Fibroblast of skin of left biceps (primary cell): ENCODE data around the gene NOB1.
A peak's percentile ranks its signal among the peaks of the same experiment; 100 is the strongest.

Experiments
- DNase-seq, 2 experiments: peaks; one replicate each; pipeline ENCODE4 v3.0.0-alpha.2; 2013; ENCODE audit warnings: low read depth in 2 of 2

Gene NOB1

DNA sequence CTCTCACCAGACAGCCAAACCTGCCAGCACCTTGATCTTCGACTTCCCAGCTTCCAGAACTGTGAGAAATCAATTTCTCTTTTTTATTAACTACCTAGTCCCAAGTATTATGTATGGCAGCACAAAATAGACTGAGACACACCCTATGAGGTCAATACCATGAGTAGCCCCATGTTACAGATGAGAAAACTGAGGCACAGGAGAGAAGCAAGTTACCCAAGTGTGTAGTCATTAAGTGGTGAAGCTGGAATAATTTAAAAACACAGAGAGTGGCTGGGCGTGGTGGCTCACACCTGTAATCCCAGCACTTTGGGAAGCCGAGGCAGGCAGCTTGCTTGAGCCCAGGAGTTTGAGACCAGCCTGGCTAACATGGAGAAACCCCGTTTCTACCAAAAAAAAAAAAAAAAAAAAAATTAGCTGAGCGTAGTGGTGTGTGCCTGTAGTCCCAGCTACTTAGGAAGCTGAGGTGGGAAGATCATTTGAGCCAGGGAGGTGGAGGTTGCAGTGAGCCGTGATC lies 33.2 kb downstream of the NOB1 start:
- DNase-seq = no peak

DNA sequence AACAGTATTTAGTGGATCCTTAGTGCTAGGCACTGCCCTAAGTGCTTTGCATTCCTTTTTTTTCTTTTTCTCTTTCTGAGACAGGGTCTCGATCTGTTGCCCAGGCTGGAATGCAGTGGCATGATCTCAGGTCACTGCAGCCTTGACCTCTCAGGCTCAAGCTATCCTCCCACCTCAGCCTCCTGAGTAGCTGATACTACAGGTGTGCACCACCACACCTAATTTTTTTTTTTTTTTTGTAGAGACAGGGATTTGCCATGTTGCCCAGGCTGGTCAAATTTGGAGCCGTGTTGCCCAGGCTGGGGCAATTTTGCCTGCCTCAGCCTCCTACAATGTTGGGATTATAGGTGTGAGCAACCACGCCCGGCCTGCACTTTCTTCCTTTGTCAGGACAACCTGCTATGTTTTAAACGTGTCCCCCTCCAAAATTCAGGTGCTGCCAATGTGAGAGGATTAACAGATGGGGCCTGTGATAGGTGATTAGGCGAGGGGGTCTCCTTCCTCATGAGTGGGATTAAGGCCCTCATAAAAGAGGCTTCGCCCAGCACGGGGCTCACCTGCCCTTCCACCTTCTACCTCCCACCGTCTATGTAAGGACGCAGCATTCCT lies 33.8 kb downstream of the NOB1 start:
- no peak for DNase-seq

DNA sequence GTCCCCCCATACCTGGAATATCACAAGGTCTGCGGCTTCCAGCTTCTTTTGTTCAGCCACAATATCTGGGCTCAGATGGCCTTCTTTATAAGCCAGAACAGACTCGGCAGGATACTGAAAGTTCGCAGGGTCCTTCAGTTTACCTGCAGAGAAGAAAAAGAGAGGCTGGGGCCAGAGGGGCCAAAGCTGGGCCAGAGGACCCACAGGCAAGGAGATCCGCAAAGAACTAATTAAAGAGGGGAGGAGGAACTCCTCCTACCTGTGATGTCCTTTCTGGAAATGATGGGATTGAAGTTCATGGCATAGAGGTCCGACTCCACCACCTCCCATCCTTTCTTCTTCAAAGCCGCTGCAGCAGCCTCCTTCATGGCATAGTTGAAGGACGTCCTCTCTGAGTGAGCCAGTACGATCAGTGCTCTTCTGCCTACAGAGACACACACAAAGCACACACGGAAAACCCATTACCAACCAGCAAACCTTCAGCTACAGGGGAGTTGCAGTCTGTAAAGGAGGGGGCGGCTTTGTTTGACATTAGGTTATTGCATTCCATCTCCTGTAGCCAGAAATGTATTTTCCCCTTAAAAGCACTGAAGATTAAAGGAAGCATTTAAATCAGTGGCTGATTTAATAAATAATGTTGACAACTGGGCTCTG lies 36.5 kb downstream of the NOB1 start:
- DNase-seq = no peak

DNA sequence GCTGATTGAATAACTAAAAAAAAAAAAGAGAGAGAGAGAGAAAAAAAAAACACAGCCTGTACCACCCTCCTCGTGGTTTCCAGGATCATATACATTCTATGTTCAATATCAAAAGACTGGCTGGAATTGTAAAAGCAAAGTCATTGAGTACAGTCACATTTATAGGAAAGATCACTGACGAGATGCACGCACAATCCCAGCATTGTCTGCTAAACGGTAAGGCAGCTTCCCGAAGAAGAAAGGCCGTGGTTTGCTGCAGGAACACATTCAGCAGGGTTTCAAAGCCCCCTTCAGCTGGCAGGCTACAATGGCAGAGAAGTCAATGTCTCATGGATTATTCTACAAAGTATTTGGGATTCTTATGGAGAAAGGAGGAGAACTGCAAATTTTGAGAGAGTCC lies 37.7 kb downstream of the NOB1 start:
- DNase-seq = no peak

DNA sequence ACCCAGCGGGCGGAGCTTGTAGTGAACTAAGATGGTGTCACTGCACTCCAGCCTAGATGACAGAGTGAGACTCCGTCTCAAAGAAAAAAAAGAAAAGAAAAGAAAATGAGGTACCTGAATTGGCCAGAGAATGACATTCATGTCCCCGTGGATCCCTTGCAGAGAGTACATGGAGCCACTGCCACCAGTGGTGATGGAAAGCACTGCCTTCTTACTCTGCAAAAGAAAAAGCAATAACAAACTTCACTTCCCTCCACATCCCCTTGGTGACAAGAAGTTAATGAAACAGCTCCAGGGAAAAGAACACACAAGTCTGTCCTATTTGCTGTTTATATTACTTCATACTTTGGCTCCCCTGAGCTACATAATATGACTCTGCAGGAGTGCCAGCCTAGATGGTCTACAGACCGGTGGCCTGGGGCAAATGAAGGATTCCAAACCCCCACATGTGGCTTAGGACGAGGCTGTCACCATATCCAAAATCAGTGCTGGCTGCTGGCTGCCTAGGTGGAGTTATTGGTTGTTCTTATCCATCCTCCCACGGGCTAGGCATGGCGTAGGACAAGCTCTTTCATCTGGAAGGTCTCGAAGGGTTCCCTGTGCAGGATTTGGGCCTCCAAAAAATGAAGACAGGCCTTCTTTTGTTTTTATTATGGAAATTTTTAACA lies 41.7 kb downstream of the NOB1 start:
- no peak for DNase-seq

DNA sequence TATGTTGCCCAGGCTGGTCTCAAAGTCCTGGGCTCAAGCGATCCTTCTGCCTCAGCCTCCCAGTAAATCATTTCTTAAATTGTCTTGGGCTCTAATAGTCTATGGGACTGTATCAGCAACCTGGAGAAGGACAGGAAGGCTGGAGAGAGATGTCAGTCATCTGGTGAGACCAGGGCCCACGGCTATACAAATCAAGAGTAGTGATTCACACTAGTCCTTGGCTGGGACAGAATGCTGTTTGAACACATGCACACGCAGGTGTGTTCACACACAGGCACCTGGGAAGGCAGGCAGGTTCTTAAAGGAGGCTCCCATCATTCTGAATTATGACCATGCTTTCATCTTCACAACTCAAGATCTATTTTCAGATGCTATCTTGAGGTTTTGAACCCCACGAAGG lies 42.4 kb downstream of the NOB1 start:
- DNase-seq = no peak

DNA sequence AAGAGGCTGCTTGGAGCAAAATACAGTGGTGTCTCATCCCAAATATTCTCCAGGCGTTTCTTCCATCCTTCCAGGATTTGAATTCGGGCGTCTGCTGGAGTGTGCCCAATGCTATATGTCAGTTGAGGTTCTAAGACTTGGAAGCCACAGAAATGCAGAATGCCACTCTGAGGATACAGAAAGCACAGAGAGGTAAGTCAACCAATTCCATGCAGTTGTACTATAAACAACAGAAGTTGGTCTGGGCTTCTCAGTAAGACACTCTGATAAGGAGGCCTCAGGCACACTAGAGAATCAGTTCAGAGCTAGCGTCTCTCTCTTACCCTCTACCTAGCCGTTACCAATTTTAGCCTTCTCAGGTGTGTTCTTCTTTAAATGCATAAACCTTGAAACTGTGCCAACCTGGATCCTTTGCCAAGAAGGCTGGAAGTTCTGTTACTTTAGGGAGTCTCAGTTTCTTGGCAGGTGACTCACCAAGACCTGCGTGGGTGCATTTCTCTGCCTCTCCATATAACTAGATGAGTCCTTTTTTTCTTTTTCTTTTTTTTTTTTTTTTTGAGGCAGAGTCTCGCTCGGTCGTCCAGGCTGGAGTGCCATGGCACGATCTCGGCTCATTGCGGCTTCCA lies 43.5 kb downstream of the NOB1 start:
- DNase-seq = no peak

DNA sequence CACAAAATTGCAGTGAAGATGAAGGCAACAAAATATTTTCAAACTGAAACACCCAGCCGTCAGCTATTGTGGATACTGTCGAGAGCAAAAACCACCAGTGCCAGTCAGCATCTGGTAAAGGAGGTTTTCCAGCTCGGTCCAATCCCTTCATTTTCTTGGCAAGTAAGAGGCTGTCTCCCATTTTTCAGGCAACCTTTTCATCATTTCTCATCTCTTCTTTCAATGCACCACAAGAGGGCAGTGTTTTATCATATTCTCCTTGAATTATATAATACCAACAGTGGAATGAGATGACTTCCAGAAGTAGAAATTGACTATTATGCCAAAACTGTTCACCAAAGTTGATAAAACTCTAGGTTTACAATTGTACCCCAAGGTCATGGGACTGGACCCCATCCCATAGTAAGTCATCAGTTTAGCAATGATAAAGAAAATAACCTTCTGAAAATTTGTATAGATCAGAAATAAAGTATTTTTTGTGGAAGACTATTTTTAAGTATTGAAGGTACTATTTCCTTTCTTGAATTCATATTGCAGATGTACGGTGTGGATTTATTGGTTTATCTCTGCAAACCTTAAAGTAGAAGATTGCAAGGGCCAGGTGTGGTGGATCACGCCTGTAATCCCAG lies 45.2 kb downstream of the NOB1 start:
- DNase-seq = peak; percentile 32 to 39

DNA sequence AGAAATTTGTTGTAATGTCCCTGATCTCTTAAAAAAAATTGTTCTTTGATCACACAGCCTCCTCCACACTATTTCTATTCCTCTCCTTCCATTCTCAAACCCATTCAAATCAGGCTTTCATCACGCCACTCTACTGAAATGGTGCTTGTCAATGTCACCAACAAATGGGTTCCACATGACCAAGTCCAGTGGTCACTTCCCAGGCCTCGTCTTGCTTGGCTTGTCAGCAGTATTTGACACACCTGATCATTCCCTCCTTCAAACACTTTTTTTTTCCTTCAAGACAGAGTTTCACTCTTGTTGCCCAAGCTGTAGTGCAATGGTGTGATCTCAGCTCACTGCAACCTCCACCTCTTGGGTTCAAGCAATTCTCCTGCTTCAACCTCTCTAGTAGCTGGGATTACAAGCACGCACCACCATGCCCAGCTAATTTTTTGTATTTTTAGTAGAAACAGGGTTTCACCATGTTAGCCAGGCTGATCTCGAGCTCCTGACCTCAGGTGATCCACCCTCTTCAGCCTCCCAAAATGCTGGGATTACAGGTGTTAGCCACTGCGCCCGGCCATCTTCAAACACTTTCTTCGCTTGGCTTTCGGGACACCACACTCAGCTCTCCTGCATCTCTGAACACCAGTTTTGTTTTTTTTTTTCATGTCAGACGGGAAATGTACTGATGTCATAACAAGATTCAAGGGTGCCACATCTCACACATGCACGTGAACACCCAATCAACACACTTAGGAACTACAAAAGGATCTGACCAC lies 46.6 kb downstream of the NOB1 start:
- DNase-seq = no peak

DNA sequence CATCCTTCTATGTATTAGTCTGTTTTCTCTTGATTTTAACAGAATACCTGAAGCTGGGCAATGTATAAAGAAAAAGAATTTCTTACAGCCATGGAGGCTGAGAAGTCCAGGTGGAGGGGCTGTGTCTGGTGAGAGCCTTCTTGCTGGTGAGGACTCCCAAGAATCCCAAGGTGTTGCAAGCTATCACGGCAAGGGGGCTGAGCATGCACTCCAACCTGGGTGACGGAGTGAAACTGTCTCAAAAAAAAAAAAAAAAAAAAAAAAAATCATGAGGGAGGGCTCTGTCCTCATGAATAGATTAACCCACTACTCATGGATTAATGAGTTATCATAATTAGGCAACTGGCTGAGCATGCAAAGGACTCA lies 47.8 kb downstream of the NOB1 start:
- DNase-seq = no peak

DNA sequence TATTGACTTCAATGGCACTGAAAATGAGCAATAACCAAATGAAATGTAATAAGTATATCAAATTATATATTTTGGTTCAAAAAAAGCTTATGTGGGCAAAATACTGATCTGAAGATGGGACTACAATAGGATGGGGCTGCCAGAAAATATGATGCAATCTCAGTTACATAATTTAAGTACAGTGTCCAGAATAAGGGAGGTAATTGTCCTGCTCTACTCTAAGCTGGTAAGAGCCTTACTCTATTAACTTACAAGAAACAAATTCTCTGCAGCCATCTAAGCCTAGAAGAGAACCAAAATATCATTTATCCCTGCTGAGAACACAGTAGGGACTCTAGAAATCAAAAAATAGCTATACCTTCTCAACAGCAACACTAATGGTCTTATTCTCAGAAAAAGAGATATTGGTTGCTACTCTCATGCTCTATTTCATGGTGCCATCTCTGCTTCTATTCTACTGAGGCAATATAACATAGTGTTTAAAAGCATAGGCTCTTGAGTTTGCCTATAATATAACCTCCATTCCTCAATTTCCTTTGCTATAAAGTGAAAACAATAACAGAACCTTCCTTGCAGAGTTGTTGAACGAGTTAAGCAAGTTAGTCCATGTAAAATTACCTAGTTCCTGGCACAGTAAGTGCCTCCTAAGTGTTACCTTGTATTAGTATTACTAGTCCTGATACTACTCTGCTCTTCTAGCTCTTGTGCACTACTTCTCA lies 48.3 kb downstream of the NOB1 start:
- DNase-seq = no peak

DNA sequence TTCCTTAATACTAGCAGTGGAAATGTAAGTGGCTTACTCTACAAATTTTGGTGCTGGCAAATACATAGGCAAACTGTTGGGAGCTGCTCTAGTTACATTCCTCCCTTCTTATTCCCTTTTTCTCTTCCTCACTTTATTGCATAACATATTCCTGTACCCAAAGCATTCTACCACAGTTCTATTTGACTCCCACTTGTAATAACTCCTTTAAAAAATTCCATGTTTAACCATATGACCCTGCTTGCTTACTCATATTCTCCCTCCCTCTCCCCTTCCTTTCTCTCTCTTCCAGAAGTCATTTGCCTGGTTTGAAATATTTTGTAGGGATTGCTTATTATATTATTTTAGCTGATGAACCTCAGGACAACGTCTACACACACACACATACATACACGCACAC lies 51.1 kb downstream of the NOB1 start:
- no peak for DNase-seq

DNA sequence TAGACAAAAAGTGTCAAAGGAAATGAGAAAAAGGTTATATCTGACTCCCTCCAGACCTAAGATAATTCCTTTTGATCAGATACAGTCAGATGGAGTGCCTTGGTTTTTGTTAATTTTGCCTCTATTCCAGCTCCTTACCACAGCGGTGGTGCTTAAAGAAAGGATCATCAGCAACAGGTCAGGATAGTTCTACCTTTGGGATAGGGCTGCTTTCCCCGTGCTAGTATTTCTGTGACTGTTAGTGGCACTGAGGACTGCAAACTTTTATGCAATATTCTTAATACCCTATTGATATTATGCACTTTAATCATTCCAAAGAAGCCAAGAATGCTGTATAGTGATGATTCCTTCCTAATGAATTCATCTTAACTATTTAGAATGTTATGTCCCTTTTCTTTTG lies 52.9 kb downstream of the NOB1 start:
- no peak for DNase-seq

DNA sequence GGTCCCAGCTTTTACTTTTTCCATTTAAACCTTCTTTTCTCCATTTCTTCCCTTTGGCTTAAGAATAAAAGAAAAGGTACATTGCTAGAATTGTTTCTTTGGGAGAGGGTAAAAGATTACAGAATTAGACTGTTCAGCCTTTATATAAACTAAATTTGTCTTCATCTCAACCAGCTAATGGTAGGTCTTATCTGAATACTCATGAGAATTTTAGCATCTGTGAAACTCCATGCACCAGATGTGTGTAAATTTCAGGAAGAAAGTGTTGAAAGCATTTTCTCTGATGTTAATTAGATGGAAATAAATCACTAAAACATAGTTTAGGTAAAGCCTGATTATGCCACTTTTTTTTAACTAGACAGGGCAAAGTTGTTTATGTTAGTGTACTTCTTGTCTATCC lies 53.3 kb downstream of the NOB1 start:
- no peak for DNase-seq

DNA sequence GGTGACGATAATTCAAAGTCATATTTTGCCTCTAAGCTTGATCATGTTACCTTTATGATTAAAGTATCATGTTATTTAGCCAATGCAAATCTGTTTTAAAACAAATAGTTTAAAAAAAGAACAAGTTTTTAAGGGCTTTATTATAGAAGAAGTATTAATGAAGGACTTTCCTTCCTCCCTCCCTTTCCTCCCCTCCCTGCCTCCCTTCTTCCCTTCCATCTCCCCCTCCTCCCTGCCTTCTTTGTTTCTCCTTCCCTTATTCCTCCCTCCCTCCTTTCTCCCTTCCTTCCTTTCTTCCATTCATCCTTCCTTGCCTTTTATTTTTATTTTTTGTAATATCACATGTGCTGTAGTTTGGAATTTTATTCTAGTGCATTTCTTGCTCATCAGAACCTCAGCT lies 54.8 kb downstream of the NOB1 start:
- no peak for DNase-seq

DNA sequence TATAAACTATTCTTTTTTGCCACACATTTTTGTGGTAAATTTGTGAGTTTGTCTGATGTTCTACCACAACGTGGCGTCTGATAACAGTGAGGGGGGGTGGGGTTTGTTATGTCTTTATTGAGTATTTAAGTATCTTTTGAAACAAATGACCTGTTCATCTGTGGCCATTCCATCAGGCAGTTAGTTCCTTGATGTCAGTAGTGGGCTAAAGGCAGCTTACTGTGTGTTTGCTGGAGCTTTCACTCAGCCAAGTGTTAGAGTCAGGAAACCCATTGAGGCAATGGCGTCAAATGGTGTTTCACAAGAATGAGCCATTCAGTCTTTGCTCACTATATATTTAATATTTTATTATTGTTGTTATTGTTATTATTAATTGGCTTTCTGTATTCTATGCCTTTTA lies 56.3 kb downstream of the NOB1 start:
- no peak for DNase-seq

DNA sequence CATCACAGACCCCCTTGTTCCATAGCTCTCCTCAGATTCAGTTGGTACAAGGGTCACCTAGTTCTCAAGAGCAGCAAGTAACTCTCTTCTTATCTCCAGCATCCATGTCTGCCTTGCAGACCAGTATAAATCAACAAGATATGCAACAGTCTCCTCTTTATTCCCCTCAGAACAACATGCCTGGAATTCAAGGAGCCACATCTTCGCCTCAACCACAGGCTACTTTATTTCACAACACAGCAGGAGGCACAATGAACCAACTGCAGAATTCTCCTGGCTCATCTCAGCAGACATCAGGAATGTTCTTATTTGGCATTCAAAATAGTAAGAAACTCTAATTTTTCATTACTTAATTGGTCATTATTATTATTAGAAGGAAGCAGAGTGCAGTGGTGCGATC lies 60.8 kb downstream of the NOB1 start:
- no peak for DNase-seq

DNA sequence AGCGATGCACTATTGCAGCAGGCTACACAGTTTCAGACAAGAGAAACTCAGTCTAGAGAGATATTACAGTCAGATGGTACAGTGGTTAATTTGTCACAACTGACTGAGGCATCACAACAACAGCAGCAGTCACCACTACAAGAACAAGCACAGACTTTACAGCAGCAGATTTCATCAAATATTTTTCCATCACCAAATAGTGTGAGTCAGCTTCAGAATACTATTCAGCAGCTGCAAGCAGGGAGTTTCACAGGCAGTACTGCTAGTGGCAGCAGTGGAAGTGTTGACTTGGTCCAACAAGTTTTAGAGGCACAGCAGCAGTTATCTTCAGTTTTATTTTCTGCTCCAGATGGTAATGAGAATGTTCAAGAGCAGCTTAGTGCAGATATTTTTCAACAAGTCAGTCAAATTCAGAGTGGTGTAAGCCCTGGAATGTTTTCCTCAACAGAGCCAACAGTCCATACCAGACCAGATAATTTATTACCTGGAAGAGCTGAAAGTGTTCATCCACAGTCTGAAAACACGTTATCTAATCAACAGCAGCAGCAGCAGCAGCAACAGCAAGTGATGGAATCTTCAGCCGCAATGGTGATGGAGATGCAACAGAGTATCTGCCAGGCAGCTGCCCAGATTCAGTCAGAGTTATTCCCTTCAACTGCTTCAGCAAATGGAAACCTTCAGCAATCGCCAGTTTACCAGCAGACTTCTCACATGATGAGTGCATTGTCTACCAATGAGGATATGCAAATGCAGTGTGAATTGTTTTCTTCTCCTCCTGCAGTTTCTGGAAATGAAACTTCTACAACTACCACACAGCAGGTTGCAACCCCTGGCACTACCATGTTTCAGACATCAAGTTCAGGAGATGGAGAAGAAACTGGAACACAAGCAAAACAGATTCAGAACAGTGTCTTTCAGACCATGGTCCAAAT lies 62.5 kb downstream of the NOB1 start:
- no peak for DNase-seq
